Endothelial cell of umbilical vein (primary cell): ENCODE data around the gene DENND1B.

Experiments
- CTCF ChIP-seq, 2 donors: IDR thresholded peaks; 1 replicate in 1 of 2; 2 replicates in 1 of 2; pipeline ENCODE4 v1.5.1; 2011; ENCODE audit warnings: low read length in 2 of 2, mild to moderate bottlenecking in 2 of 2, moderate library complexity in 2 of 2, control low read depth in 1 of 2, inconsistent platforms in 1 of 2, low read depth in 1 of 2; ENCODE audit not compliant: insufficient read depth in 1 of 2; ENCODE audit errors: extremely low read depth in 1 of 2
- POLR2AphosphoS5 ChIP-seq: IDR thresholded peaks from 2 replicates; pipeline ENCODE4 v1.6.1; 2012; ENCODE audit warnings: low read depth, mild to moderate bottlenecking, control low read depth, low read length, moderate library complexity; ENCODE audit not compliant: insufficient read depth

- TF ChIP-seq CTCF (IDR thresholded peaks at IDR 0.05; ENCODE audit: extremely low read depth in 1 of 2, insufficient read depth in 1 of 2, low read depth in 1 of 2, low read length in 2 of 2), result no peak
- TF ChIP-seq POLR2AphosphoS5, result no peak
Measured at GRCh38 chr1:197465528-197466327, 309.6 kb downstream of the DENND1B start.
